ENCODE measurements around the gene SDCBP2. TPM values are rescaled to one million over a fixed set of nuclear protein-coding genes. Genes with fewer than 3 reads are reported as not detected.

The SDCBP2 gene
- total and polyA plus RNA-seq, 10 of the 15 experiments (the other 5 are each of a cell fraction or from before 2014, with no cell fraction given), result 0.16 to 2.4 (median 1.1) TPM; not detected in 1

DNA sequence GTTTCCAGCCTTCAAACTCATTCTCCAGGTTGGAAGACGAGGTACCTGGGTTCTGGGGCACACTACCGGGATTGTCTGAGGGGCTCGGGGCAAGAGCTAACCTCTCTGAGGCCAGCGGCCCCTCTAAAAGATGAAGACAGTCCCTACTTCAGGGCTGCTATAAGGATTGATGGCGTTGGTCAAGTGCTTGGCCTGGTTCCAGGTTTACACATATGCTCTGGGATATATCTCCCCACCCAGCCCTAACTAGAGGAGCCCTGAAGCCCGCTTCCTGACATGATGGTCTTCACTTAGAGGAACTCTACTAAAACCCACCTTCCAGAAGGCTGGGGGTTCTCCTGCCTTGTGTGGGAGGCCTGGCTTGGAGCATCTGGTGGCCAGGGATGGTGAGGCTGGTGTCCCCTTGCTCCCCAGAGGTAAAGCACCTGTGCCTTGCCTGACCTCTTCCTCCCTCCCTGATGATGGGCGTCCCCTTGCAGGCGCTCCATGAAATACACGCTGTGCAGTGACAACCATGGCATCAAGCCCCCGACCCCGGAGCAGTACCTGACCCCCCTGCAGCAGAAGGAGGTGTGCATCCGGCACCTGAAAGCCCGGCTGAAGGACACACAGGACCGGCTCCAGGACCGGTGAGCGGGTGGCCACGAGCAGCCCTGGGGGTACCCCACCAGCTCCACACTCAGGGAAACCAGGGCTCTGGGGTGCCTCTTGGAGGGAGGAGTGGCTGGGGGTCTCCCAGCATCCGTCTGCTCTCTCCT is 28.7 kb downstream of the SDCBP2 start:
- in situ Hi-C loops (cut with MboI), result no loop called here
- no peak overlapping the region for H3K9ac ChIP-seq (ENCODE audit: control insufficient read depth, insufficient read depth, low read length)
- TF ChIP-seq MYC (IDR thresholded peaks at IDR 0.05; ENCODE audit: insufficient read depth, insufficient read length, insufficient replicate concordance, low read length, severe bottlenecking) (no peak), ASH2L (IDR thresholded peaks at IDR 0.05; ENCODE audit: borderline replicate concordance, low read depth) (no peak), BCL11A (IDR thresholded peaks at IDR 0.05; ENCODE audit: low read depth, low read length) (no peak), ZBTB4 (CRISPR knock-in tag; IDR thresholded peaks at IDR 0.05) (no peak), IRF5 (IDR thresholded peaks at IDR 0.05; ENCODE audit: borderline replicate concordance) (no peak), TCF7 (IDR thresholded peaks at IDR 0.05; ENCODE audit: borderline replicate concordance) (no peak), ZNF592 (IDR thresholded peaks at IDR 0.05) (no peak), FOS (IDR thresholded peaks at IDR 0.05; ENCODE audit: borderline replicate concordance, extremely low read depth, insufficient read length) (no peak), HDGF (IDR thresholded peaks at IDR 0.05) (no peak), BRCA1 (IDR thresholded peaks at IDR 0.05; ENCODE audit: low read depth, low read length) (no peak), HDAC2 (IDR thresholded peaks at IDR 0.05) (no peak)

More for the DNA sequence above, 28.7 kb downstream of the SDCBP2 start:
- intact Hi-C loops (cut with micrococcal nuclease; ENCODE audit: unreplicated experiment), result no loop called here
- ChIA-PET RAD21 (ENCODE audit: unreplicated experiment) (no interaction called here), CTCF (interaction anchor here (1.1 kb wide), 1 partner anchor 14 kb away, joined by 3 read pairs; no protein-coding TSS in a partner anchor), SMC1A (ENCODE audit: uncharacterized antibody, unreplicated experiment) (no interaction called here), POLR2A (no interaction called here)
- Histone ChIP-seq H3K9me3 (replicated peaks; ENCODE audit: control insufficient read depth, insufficient read depth, low read length) (no peaks in the 10 kb centered on the region), H3K4me2 (ENCODE audit: control insufficient read depth, insufficient read depth) (no peak overlapping the region), H3K36me3 (ENCODE audit: control insufficient read depth in 2 of 2, insufficient read depth in 2 of 2, low read length in 1 of 2) (no peaks in the 10 kb centered on the region), H3K4me3 (no peak overlapping the region), H4K20me1 (ENCODE audit: control insufficient read depth, insufficient read depth) (no peaks in the 10 kb centered on the region), H3K27me3 (replicated peaks in 1 of 2; ENCODE audit: control insufficient read depth in 2 of 2, insufficient read depth in 2 of 2, low read length in 1 of 2) (no peaks in the 10 kb centered on the region; a peak in 1 of 4 replicates), H3K4me1 (ENCODE audit: control insufficient read depth, insufficient read depth, low read length) (no peaks in the 10 kb centered on the region), H2AFZ (ENCODE audit: control insufficient read depth, low read depth, low read length) (no peak overlapping the region), H3K79me2 (ENCODE audit: control insufficient read depth, insufficient read depth, low read length) (no peaks in the 10 kb centered on the region), H3K27ac (ENCODE audit: control insufficient read depth, insufficient read depth) (no peak overlapping the region)
- DNase-seq (ENCODE audit: low read depth, low spot score), result no peak
- FAIRE-seq, result no peak
- WGBS (ENCODE audit: insufficient coverage, insufficient replicate concordance, low lambda C conversion rate, missing lambda C conversion rate), result 66% methylated on average over 18 of the region's 18 CpGs
- no TSS peak for BruUV-seq (replicated peaks)
- no peak for ATAC-seq

Data from GM12878 (cell line).